ENCODE measurements around the gene SSTR5.

Gene SSTR5

GRCh38 chr16:1039762-1040161 lies 32.8 kb upstream of the SSTR5 start:
- DNase-seq (ENCODE audit: low spot score) (no peak), FAIRE-seq (no peak)

DNA sequence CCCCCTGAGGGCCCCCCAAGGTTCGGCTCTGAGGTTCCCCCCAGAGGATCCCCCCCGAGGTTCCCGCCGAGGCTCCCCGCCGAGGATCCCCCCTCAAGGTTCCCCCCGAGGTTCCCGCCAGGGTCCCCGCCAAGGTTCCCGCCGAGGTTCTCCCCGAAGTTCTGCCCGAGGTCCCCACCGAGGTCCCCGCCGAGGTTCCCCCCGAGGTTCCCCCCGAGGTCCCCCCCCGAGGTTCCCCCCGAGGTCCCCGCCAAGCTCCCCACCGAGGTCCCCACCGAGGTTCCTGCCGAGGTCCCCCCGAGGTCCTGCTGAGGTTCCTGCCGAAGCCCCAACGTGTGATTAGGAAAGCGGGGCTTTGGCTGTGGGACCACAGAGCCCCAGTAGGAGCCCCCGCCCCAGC lies 32.2 kb upstream of the SSTR5 start:
- FAIRE-seq (no peak), DNase-seq (ENCODE audit: low spot score) (no peak)

- FAIRE-seq (no peak), DNase-seq (ENCODE audit: low spot score) (no peak)
Measured at GRCh38 chr16:1042049-1042744, 30.4 kb upstream of the SSTR5 start.

GRCh38 chr16:1042866-1043265 lies 29.7 kb upstream of the SSTR5 start:
- DNase-seq (ENCODE audit: low spot score): no peak
- no peak for FAIRE-seq

GRCh38 chr16:1043881-1044451 lies 28.6 kb upstream of the SSTR5 start:
- DNase-seq (ENCODE audit: low spot score) (no peak), FAIRE-seq (no peak)

GRCh38 chr16:1044460-1045309 lies 27.9 kb upstream of the SSTR5 start:
- FAIRE-seq: no peak

DNA sequence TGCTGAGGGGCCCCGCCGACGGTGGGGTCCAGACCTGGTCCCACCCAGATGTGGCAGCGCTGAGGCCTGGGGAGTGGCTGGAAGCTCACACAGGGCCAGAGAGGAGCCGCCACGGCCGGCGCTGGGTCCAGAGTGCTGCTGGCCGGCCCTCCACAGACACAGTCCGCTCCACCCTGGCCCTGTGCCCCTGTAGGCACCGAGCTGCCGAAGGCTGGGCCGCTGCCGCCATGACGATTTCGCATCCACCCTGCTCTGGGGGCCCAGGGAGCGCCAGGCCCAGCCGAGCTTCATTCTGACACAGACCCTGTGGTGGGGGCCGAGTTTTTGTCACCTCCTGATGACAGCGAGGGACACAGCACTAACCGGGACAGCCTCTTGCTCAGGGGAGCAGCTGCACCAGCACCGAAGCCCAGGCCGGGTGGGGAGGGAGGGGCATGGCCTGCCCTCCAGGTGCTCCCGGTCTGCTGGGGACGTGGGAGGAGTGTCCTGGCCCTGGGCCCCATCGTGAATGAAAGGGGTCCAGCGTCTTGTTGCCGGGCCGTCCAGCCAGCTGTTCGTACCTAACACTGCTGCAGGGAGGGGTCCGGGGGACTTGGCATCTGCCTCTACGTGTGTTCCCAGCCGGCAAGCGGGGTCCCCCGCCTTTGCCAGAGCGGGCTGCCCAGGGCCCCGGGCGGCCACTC lies 27.1 kb upstream of the SSTR5 start:
- DNase-seq (ENCODE audit: low spot score) (no peak), FAIRE-seq (no peak)

More at GRCh38 chr16:1044460-1045309, 27.9 kb upstream of the SSTR5 start:
- no peak for DNase-seq (ENCODE audit: low spot score)

- DNase-seq (ENCODE audit: low spot score) (no peak), FAIRE-seq (no peak)
Measured at GRCh38 chr16:1045993-1046911, 26.3 kb upstream of the SSTR5 start.

GRCh38 chr16:1047123-1047522 lies 25.4 kb upstream of the SSTR5 start:
- no peak for FAIRE-seq

DNA sequence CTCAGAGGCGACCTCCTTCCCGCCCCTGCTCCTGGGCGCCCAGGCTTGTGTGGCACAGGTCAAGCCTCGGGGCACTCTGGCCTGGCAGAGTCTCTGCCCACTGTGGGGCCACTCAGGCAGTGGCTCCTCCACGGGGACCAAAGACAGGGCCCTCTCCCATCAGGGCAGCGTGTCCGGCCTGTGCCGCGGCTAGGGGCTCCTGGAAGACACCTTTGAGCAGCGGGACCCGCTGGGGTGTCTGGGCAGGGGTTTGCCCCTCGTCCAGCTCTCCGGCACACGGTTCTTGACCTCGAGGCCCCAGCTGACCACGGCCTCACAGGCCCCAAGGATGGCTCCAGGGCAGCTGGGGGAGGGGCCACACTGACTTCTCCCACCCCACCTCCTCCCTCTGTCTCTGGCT lies 24.7 kb upstream of the SSTR5 start:
- FAIRE-seq (no peak), DNase-seq (ENCODE audit: low spot score) (no peak)

More at GRCh38 chr16:1047123-1047522, 25.4 kb upstream of the SSTR5 start:
- DNase-seq (ENCODE audit: low spot score): no peak

- FAIRE-seq (no peak), DNase-seq (ENCODE audit: low spot score) (no peak)
Measured at GRCh38 chr16:1048442-1049112, 24.0 kb upstream of the SSTR5 start.

GRCh38 chr16:1049113-1049975 lies 23.2 kb upstream of the SSTR5 start:
- FAIRE-seq (no peak), DNase-seq (ENCODE audit: low spot score) (no peak)

- FAIRE-seq: no peak
Measured at GRCh38 chr16:1049976-1050247, 22.6 kb upstream of the SSTR5 start.

GRCh38 chr16:1050516-1050915 lies 22.0 kb upstream of the SSTR5 start:
- DNase-seq (ENCODE audit: low spot score) (no peak), FAIRE-seq (no peak)

More at GRCh38 chr16:1049976-1050247, 22.6 kb upstream of the SSTR5 start:
- no peak for DNase-seq (ENCODE audit: low spot score)

DNA sequence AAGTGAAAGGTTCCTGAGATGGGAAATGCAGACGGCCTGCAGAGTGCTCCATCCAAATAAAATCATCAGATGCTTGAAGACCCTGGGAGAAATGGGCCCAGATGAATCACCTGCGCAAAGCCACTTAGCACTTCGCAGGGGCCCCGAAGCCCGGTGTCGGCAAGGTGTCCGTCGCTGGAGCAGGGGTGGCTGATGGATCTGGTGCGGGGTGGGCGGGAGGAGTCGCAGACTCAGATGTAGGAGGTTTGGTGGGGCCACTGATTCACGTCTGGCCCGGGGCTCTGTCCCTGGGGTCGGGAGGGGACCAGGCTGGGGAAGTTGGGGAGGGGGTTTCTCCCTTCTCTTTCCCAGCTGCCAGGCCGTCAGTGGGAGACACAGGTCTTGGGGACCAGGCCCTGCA lies 21.6 kb upstream of the SSTR5 start:
- FAIRE-seq (no peak), DNase-seq (ENCODE audit: low spot score) (no peak)

DNA sequence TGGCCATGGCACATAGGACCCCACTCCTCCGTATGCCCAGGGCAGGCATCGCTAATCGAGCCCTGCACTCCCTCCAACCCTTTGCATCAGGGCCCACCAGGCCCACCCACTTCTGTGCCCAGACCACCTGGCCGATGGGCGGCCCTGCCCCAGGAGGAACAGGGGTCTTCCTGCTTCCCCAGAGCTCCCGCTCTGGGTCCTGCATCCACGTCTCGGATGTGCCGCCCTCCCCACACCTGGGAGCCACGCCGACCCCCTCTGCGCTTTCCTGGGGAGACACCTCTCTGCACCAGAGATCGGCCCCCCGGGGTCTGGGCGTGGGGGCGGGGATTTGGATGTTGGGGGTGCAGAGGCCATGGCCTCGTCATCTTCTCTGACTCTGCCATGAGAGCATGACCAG lies 21.1 kb upstream of the SSTR5 start:
- DNase-seq (ENCODE audit: low spot score) (no peak), FAIRE-seq (no peak)

DNA sequence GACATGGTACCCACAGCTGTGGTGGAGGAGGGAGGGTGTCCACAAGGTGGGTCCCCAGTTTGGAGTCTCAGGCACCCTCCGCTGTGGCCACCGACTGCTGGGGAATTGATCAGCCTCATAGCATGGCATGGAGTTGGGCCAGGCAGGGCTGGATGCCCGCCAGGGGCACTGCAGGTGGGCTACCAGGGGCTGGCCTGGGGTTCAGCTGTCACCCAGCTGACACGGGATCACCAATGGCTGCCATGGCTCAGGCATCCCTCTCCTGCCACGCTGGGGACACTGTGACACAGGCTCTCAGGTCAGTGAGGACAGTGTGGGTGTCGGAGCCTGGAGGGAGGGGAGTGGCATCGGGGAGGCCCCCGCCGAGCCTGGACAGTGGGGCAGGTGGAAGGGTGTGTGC lies 19.8 kb upstream of the SSTR5 start:
- DNase-seq (ENCODE audit: low spot score) (no peak), FAIRE-seq (no peak)

GRCh38 chr16:1053121-1053521 lies 19.4 kb upstream of the SSTR5 start:
- no peak for DNase-seq (ENCODE audit: low spot score)
- no peak for FAIRE-seq

DNA sequence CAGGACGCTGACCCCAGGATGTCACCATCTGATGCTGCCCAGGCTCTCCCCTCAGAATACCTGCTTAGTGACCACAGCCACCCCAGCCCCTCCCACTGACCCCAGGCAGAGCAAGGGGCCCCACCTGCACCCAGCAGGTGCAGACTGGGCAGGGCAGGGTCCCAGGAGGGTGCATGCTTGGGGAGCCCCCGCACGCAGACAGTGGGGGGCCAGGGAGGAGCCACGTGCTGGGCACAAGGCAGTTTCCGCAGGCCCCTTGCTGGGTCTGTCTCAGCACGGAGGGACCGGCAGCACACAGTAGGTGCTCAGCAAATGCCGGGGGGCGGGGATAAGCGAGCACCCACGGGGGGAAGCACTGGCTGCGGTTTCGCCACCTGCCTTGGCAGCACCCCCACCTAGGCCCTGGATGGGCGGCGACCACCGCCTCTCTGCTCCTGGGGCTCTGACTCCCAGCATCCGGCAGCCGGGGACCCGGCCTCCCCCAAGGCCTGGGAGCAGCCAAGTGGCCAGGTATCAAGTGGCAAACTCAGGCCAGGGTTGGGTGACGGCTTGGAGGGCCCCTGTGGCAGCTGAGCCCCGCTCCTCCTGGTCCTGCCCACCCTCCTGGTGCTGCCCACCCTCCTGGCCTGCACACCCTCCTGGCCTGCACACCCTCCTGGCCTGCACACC lies 18.7 kb upstream of the SSTR5 start:
- FAIRE-seq (no peak), DNase-seq (ENCODE audit: low spot score) (no peak)
